GM10847 (cell line): Measurements from ENCODE around the gene ATXN8OS.

Experiments used
- POLR2A ChIP-seq: IDR thresholded peaks from 2 replicates; pipeline ENCODE4 v1.6.1; 2011; ENCODE audit not compliant: insufficient read length; ENCODE audit errors: extremely low read depth

The ATXN8OS gene

DNA sequence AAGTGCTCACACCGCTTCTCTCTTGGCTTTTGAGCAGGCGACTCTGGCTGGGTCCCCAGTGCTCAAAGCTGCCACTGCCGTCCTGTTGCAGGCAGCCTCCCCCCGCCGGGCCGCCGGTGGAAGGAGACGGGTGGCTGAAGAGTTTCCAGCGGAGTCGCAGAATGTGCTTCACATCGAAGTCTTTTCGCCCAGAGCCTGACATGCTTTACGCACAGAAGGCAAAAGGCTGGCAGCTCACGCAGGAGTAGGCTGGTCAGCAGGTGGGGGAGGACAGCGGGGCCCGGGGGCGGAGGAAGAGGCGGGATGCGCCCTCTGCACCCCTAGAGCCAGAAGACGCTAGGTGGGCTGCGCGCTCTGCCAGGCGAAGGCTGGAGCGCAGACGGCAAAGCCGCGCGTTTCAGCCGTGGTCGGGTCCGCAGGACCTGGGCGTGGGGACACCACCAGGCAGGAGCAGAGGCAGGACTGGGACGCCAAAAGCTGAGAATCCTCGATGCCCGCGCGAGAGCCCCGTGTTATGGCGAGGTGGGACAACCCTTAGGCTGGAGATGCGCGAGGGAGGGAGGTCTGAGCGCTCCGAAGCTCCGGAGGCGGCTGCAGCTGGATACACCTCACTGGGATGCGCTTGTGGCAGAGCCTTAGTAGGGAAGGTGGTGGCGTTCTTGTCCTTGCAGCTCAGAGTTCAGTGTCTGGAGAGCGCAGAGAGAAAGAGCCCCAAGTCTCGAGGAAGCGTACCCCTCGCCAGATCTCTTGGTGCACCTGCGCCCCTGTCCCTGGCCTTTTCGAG, at the start of gene ATXN8OS:
ATXN8OS (plus strand) TSS at position 329 of the 784 bp plus-strand sequence.
- TF ChIP-seq POLR2A = no peak

GRCh38 chr13:70080012-70080411, 27.6 kb upstream of the ATXN8OS start:
- TF ChIP-seq POLR2A = no peak

DNA sequence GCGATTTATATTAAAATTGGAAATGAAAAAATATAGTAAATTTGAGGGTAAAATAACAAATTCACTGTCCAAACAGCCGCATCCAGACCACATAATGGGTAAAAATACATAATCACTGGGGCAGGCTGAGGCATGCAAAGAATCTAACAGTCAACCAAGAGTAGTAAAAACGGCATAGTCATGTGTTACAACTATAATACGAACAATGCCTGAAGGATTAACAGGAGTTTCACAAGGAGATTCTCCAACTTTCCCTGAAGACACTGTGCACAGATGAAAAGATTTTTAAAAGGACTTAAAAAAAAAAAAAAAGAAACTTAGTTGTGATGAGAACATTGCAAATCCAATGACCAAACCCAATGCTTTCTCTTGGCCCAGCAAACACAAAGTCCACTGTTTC, 20.4 kb upstream of the ATXN8OS start:
- no peak for TF ChIP-seq POLR2A

DNA sequence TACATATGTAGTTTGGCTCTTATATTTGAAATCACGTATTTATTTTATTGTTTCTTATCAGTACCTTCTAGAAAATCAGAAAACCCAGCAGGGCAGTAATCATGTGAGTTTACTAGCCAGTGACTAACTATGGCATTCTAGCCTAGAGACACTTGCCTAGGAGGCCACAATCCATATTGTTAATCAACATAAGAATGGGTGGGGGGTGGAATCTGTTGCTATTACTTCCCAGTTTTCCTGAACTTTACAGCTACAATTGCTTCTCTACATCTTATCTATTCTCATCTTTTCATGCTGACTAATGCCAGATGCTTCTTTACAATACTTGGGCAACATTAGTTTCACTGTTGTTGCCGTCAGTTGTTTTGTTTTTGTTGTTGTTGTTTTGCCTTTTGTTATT, 18.7 kb upstream of the ATXN8OS start:
- no peak for TF ChIP-seq POLR2A

DNA sequence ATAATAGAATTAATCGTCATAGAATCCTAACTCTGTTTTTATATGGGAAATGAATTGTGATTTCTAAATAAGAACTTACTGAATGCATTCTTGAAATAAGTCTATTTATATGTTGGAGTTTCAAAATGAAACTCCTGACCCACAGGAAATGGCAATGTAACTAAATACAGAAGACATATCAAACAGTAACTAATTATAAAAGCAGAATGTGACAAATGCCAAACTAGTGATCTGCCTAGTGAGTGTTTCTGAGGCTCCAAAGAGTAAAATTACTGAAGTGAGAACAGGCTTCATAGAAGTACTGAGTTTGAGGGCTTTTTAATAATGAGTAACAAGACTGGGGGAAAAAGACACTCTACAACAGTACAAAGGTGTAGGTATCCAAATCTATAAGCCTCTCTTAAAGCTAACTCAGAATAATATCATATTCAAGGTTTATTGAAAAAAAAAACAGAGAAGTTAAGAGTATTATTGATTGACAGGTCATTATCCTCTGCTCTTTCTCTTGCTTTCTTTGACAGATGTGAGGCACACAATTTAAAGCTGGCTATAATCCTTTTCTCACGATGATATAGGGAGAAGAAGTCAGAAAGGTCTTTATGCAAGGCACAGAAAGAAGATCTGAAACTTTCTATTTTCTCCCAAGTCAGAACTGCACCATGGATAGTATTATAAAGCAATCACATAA, 17.4 kb upstream of the ATXN8OS start:
- TF ChIP-seq POLR2A = no peak

GRCh38 chr13:70098669-70099068, 9.0 kb upstream of the ATXN8OS start:
- no peak for TF ChIP-seq POLR2A

DNA sequence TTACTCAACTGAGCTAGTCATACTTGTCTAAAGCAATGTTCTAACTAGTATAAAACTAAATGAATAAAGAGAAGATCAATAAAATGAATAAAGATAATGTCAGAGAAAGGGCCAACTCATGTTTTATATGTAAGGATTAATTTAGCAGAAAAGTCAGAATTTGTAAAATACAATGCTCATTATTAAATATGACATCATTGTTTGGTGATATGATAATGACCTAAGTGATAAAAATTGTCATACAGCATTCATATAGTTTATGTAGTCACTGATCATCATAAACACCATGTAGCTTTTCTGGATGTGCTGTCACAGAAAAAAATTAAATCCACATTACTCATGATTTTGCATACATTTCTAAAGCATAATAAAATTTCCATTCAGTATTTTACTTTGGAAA, 3.1 kb upstream of the ATXN8OS start:
- TF ChIP-seq POLR2A = no peak

- no peak for TF ChIP-seq POLR2A
Measured at GRCh38 chr13:70107125-70107497, 515 bp upstream of the ATXN8OS start.

DNA sequence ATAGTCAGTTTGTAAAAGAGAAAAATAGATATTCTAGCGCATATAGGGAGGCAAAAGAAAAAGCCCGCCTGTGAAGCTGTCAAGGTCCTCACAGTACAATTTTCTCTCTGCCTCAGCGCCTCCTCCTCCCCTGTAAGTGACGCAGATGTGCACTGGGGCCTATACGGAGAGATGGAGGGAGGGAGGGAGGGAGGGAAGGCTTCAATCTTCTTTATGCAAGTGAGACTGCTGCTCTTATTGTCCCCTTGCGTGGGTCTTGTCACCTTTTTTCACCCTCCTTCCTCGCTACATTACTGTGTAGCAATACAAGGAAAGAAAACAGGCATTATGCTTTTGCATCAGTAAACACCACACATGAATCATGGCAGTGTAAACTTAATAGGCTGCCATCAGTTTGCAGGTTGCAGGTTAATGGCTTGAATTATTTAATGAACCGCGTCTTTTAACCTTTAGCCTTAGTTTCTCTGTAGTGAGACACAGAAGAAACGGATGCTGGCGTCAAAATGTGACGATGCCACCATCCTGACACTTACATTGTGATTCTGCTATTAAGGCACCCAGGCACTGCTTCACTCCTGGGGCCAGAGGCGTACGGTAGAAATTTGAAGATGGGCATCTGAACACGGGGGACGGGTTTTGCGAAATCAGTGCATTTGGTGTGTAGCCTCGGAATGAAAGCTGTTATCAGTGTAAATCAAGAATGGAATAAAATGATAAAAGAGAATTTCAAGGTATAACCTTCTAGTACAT, 905 bp downstream of the ATXN8OS start, which contains the start of gene KLHL1:
KLHL1 (minus strand) TSS at position 97 of the 750 bp plus-strand sequence. CDS start 753 bp downstream, outside the sequence.
- no peak for TF ChIP-seq POLR2A

GRCh38 chr13:70117338-70117905, 9.8 kb downstream of the ATXN8OS start:
- no peak for TF ChIP-seq POLR2A

DNA sequence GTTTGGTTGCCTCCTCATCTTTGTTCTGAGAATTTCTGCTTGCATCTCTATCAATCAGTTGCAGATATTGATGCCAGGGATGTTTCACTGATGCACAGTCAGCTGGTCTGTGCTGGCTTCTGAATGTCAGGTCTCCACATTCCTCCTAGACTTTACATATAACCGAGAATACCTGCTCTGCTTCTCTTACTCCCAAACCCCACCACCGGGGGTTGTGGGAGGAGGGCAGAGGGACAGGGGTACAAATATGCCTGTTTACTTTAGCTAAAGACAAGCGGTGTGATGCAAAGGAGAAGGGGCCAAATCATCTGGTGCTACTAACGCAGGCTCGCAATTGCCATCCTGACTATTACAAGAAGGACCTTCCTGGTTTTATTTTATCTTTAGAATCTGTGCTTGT, 18.1 kb downstream of the ATXN8OS start:
- no peak for TF ChIP-seq POLR2A

DNA sequence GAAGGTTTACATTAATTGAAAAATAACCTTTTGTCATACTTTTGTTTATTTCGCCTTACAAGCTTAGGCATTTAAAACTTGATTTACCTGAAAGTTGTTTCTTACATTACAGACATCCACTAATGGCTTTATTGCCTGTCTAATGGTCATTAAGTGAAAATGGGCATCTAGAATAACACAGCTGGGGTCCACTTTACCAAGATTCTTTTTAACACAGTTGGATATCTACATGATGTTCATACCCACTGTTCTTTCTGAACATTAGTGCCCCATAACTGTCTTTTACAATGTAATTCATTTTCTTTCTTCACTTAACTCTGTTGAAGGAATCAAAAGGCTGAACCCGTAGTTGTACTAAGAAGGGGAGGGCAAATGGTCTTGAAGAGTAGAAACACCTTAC, 20.5 kb downstream of the ATXN8OS start:
- TF ChIP-seq POLR2A = no peak

GRCh38 chr13:70162141-70162540, 54.5 kb downstream of the ATXN8OS start:
- TF ChIP-seq POLR2A = no peak

GRCh38 chr13:70170689-70171088, 63.1 kb downstream of the ATXN8OS start:
- TF ChIP-seq POLR2A = no peak

DNA sequence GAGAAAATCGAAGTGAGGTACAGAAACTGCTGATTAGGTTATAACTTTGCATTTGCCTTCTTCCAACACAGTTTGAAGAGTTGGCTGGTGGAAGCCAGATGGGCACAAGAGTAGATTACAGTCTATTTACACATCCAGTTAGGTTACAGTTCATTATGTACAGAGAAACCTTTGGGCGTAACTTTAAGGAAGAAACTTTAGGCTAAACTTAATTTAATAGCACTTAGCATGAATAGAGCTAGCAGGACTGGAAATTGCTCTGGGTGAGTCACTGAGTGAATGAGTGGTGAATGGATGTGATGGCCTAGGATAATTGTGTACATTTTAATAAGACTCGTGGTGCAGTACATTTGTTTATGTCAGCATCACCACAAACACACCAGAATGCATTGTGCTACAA, 63.5 kb downstream of the ATXN8OS start:
- no peak for TF ChIP-seq POLR2A
